SK-N-SH treated with all-trans-retinoic acid at 6 μM for 48 hours (cell line): ENCODE results near the gene GPR176.

Experiments
- ARNTL ChIP-seq: fragments of 450-650 bp; formaldehyde crosslinking; IDR thresholded peaks from 2 replicates; pipeline ENCODE4 v1.5.0; 2020; ENCODE audit warnings: low read depth, mild to moderate bottlenecking, moderate library complexity, borderline replicate concordance
- CREB5 ChIP-seq: fragments of 250-450 bp; sonication (Bioruptor Pico); IDR thresholded peaks from 2 replicates; pipeline ENCODE4 v1.5.1; 2020; ENCODE audit warnings: low read depth, mild to moderate bottlenecking, moderate library complexity
- CSRNP3 ChIP-seq: fragments of 250-450 bp; sonication (Bioruptor Pico); IDR thresholded peaks from 2 replicates; pipeline ENCODE4 v1.5.1; 2021; ENCODE audit warnings: mild to moderate bottlenecking, moderate library complexity
- ESRRG ChIP-seq: fragments of 250-450 bp; sonication (Bioruptor Pico); IDR thresholded peaks from 2 replicates; pipeline ENCODE4 v1.6.1; 2021; ENCODE audit warnings: mild to moderate bottlenecking
- GLIS3 ChIP-seq: fragments of 250-450 bp; sonication (Bioruptor Pico); IDR thresholded peaks from 2 replicates; pipeline ENCODE4 v1.5.0; 2020; ENCODE audit warnings: mild to moderate bottlenecking, moderate library complexity
- PATZ1 ChIP-seq: fragments of 250-450 bp; sonication (Bioruptor Pico); IDR thresholded peaks from 2 replicates; pipeline ENCODE4 v1.8.0; 2020; ENCODE audit warnings: mild to moderate bottlenecking, moderate library complexity, borderline replicate concordance
- PPARA ChIP-seq: fragments of 250-450 bp; sonication (Bioruptor Pico); IDR thresholded peaks from 2 replicates; pipeline ENCODE4 v1.5.0; 2020; ENCODE audit warnings: mild to moderate bottlenecking, borderline replicate concordance
- SNAI2 ChIP-seq: fragments of 250-450 bp; sonication (Bioruptor Pico); IDR thresholded peaks from 2 replicates; pipeline ENCODE4 v1.5.0; 2020; ENCODE audit warnings: mild to moderate bottlenecking, moderate library complexity
- ZC3H10 ChIP-seq: fragments of 250-450 bp; sonication (Bioruptor Pico); IDR thresholded peaks from 2 replicates; pipeline ENCODE4 v1.5.1; 2021; ENCODE audit warnings: mild to moderate bottlenecking, moderate library complexity
- ZFP30 ChIP-seq: fragments of 450-650 bp; formaldehyde crosslinking; IDR thresholded peaks from 2 replicates; pipeline ENCODE4 v1.5.0; 2022; ENCODE audit warnings: mild to moderate bottlenecking, moderate library complexity
- ZNF565 ChIP-seq: fragments of 450-650 bp; formaldehyde crosslinking; conservative IDR thresholded peaks from 2 replicates; pipeline ENCODE4 v1.5.0; 2020; ENCODE audit warnings: low read depth, mild to moderate bottlenecking, moderate library complexity
- ZNF70 ChIP-seq: fragments of 450-650 bp; formaldehyde crosslinking; IDR thresholded peaks from 2 replicates; pipeline ENCODE4 v1.5.0; 2020; ENCODE audit warnings: mild to moderate bottlenecking, moderate library complexity
- ZNF8 ChIP-seq: fragments of 450-650 bp; formaldehyde crosslinking; IDR thresholded peaks from 2 replicates; pipeline ENCODE4 v1.5.0; 2020; ENCODE audit warnings: mild to moderate bottlenecking, moderate library complexity

GRCh38 chr15:39907216-39907615 is 12.8 kb downstream of the GPR176 start:
- TF ChIP-seq PATZ1 (CRISPR knock-in tag) (no peak), ZFP30 (CRISPR knock-in tag) (no peak), ARNTL (CRISPR knock-in tag) (no peak), SNAI2 (CRISPR knock-in tag) (no peak), CREB5 (CRISPR knock-in tag) (no peak), ZNF70 (CRISPR knock-in tag) (no peak), CSRNP3 (CRISPR knock-in tag) (no peak), ZNF8 (CRISPR knock-in tag) (no peak), PPARA (CRISPR knock-in tag) (no peak), GLIS3 (CRISPR knock-in tag) (no peak), ZC3H10 (no peak), ZNF565 (CRISPR knock-in tag) (no peak), ESRRG (CRISPR knock-in tag) (no peak)
